Activated T-helper 1 cell treated with anti-CD3 and anti-CD28 coated beads, Interleukin-12 subunit alpha, Interleukin-12 subunit beta, Interleukin-2, Interleukin-4 antibody, amounts not matched to agents 30 ng/mL and 10 ng/mL and 1 ng/mL, durations not matched to agents 14 hours and 24 hours and 36 hours (primary cell): Measurements from ENCODE around the gene POLR3GL. TPM values are rescaled to one million over a fixed set of nuclear protein-coding genes. Genes with fewer than 3 reads are reported as not detected.
A peak's percentile ranks its signal among the peaks of the same experiment; 100 is the strongest.

Experiments
- DNase-seq: peaks from one replicate; pipeline ENCODE4 v3.0.0; 2021; ENCODE audit warnings: low spot score
- H3K27ac Mint-ChIP-seq: one replicate; pipeline ENCODE4 v1.8.0; 2021; ENCODE audit warnings: mild to moderate bottlenecking, mixed read lengths
- H3K27me3 Mint-ChIP-seq: one replicate; pipeline ENCODE4 v1.8.0; 2022; ENCODE audit warnings: mild to moderate bottlenecking, moderate library complexity, mixed read lengths; ENCODE audit not compliant: insufficient read depth
- H3K36me3 Mint-ChIP-seq: one replicate; pipeline ENCODE4 v1.8.0; 2021; ENCODE audit warnings: low read depth, mixed read lengths
- H3K4me1 Mint-ChIP-seq: one replicate; pipeline ENCODE4 v1.8.0; 2021; ENCODE audit warnings: low read depth, mixed read lengths
- H3K4me3 Mint-ChIP-seq: one replicate; pipeline ENCODE4 v1.8.0; 2021; ENCODE audit warnings: mild to moderate bottlenecking, moderate library complexity, mixed read lengths
- H3K9me3 Mint-ChIP-seq: one replicate; pipeline ENCODE4 v1.8.0; 2021; ENCODE audit warnings: mixed read lengths
- intact Hi-C: fragments of 100-400 bp; cut with micrococcal nuclease; formaldehyde crosslinking; loops from one replicate; pipeline ENCODE4 v1.15.1; 2024
- total RNA-seq: library from RNA; stranded (reverse); gene quantifications from 2 replicates; pipeline ENCODE4 v1.2.3, GENCODE V29; 2022

POLR3GL gene
- total RNA-seq, 1 donor from 2014 or later, result 10.6 TPM

GRCh38 chr1:145963265-145964019 is 1.0 kb upstream of the POLR3GL start:
- peaks cover 56% of the 10 kb centered on the region for H3K4me1 Mint-ChIP-seq
- H3K36me3 Mint-ChIP-seq, result peaks cover 9% of the 10 kb centered on the region

DNA sequence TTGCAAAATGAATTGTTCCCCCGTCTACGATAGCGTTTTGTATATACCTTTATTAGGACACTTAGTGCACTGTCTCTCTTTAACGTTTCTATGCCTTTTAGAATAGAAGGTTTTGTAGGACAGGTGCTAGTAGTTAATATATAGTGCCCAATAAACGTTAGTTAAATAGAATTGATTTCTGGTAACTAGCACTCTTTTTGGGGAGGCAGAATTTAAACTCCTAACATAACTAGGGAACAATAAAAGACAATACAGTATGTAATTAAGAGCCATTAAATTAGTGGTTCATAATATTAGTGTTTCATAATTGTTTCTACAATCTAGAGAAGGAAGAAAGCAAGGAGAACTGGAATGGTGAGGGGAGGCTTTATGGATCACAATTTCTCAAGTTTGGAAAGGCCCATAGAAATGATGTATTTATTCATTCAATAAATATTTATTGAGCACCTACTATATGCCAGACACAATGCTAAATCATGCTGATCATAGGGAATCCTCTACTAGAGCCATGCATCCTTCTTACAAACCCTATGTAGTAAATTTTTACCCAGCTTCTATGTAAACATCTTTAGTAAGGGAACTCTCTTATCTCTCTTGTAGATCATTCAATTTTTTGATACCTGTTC is 742 bp downstream of the POLR3GL start:
- Mint-ChIP-seq H3K4me1 (peaks cover 42% of the 10 kb centered on the region), H3K36me3 (peaks cover 7% of the 10 kb centered on the region), H3K4me3 (peak overlapping the region; percentile 93), H3K27me3 (no peaks in the 10 kb centered on the region), H3K27ac (peak overlapping the region; percentile 87), H3K9me3 (peaks cover 14% of the 10 kb centered on the region)
- intact Hi-C loops, result no loop called here
- no peak for DNase-seq

More at GRCh38 chr1:145963265-145964019, 1.0 kb upstream of the POLR3GL start:
- peak overlapping the region; percentile 93 for H3K4me3 Mint-ChIP-seq
- H3K27ac Mint-ChIP-seq, result peak overlapping the region; percentile 87
- peaks cover 14% of the 10 kb centered on the region for H3K9me3 Mint-ChIP-seq
- H3K27me3 Mint-ChIP-seq, result no peaks in the 10 kb centered on the region
- DNase-seq, result no peak
- intact Hi-C loops, result loop anchor here (1.0 kb wide), 7 partner anchors 16 to 105 kb away; partner anchors contain the start of genes PEX11B, RBM8A and TXNIP

- intact Hi-C loops, result no loop called here
- Mint-ChIP-seq H3K9me3 (peaks cover 14% of the 10 kb centered on the region), H3K27me3 (no peaks in the 10 kb centered on the region), H3K4me1 (peaks cover 28% of the 10 kb centered on the region), H3K36me3 (peaks cover 7% of the 10 kb centered on the region), H3K27ac (no peak overlapping the region), H3K4me3 (peak overlapping the region; percentile 40)
- DNase-seq, result no peak
Measured at GRCh38 chr1:145967288-145967687, 2.8 kb downstream of the POLR3GL start.

DNA sequence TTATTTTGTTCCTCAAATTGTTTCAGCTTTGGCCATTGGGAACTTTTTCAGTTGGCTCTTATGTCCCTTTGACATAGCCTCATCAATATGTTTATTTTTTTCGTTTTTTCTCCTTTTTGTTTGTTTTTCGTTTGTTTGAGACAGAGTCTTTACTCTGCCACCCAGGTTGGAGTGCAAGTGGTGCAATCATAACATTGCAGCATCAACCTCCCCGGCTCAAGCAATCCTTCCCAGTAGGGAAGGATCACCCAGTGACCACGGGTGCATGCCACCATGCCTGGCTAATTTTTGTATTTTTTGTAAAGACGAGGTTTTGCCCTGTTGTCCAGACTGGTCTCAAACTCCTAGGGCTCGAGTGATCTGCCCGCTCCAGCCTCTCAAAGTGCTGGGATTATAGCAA is 8.1 kb downstream of the POLR3GL start:
- peaks cover 9% of the 10 kb centered on the region for H3K36me3 Mint-ChIP-seq
- peaks cover 15% of the 10 kb centered on the region for H3K4me1 Mint-ChIP-seq
- no peak for DNase-seq
- intact Hi-C loops, result no loop called here
- no peaks in the 10 kb centered on the region for H3K27me3 Mint-ChIP-seq
- H3K9me3 Mint-ChIP-seq, result peaks cover 6% of the 10 kb centered on the region
- no peak overlapping the region for H3K27ac Mint-ChIP-seq
- no peak overlapping the region for H3K4me3 Mint-ChIP-seq

GRCh38 chr1:145974721-145975120 is 10.2 kb downstream of the POLR3GL start:
- H3K4me1 Mint-ChIP-seq, result peaks cover 15% of the 10 kb centered on the region
- no peak overlapping the region for H3K4me3 Mint-ChIP-seq
- no peaks in the 10 kb centered on the region for H3K9me3 Mint-ChIP-seq
- peaks cover 3% of the 10 kb centered on the region for H3K36me3 Mint-ChIP-seq
- H3K27ac Mint-ChIP-seq, result peak overlapping the region; percentile 36
- DNase-seq, result no peak
- intact Hi-C loops, result no loop called here
- no peaks in the 10 kb centered on the region for H3K27me3 Mint-ChIP-seq

DNA sequence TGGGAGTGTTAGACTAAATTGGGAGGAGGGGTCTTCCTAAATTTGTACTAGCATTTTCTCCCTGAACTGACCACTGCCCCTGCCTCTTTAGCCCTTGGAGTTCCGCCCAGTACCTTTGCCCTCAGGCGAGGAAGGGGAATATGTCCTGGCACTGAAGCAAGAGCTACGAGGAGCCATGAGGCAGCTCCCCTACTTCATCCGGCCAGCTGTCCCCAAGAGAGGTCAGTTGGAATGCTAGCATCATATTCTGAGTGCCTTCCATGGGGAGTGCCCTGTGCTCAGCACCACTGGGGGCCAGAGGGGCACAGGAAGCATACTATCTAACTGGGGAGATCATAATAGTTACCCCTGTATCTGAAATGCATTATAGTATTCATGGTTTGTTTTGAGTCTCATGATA is 10.7 kb downstream of the POLR3GL start:
- intact Hi-C loops, result no loop called here
- Mint-ChIP-seq H3K27me3 (no peaks in the 10 kb centered on the region), H3K27ac (no peak overlapping the region)

GRCh38 chr1:145977016-145977415 is 12.5 kb downstream of the POLR3GL start:
- intact Hi-C loops, result loop anchor here (1.0 kb wide), 2 partner anchors 30 to 36 kb away; no protein-coding TSS in a partner anchor
- DNase-seq, result no peak
- Mint-ChIP-seq H3K27ac (no peak overlapping the region), H3K9me3 (no peaks in the 10 kb centered on the region), H3K27me3 (no peaks in the 10 kb centered on the region), H3K4me3 (no peak overlapping the region), H3K4me1 (peaks cover 15% of the 10 kb centered on the region), H3K36me3 (peaks cover 3% of the 10 kb centered on the region)

More for the DNA sequence above, 10.7 kb downstream of the POLR3GL start:
- H3K36me3 Mint-ChIP-seq, result peaks cover 3% of the 10 kb centered on the region
- no peak overlapping the region for H3K4me3 Mint-ChIP-seq
- DNase-seq, result no peak
- peaks cover 15% of the 10 kb centered on the region for H3K4me1 Mint-ChIP-seq
- no peaks in the 10 kb centered on the region for H3K9me3 Mint-ChIP-seq

- no peaks in the 10 kb centered on the region for H3K27me3 Mint-ChIP-seq
- peak; percentile 62 for DNase-seq
- intact Hi-C loops, result loop anchor here (1.0 kb wide), 3 partner anchors 30 to 59 kb away; no protein-coding TSS in a partner anchor
- peaks cover 13% of the 10 kb centered on the region for H3K4me1 Mint-ChIP-seq
- H3K36me3 Mint-ChIP-seq, result peaks cover 3% of the 10 kb centered on the region
- no peak overlapping the region for H3K4me3 Mint-ChIP-seq
- H3K27ac Mint-ChIP-seq, result no peak overlapping the region
- H3K9me3 Mint-ChIP-seq, result no peaks in the 10 kb centered on the region
Measured at GRCh38 chr1:145977486-145978470, 13.3 kb downstream of the POLR3GL start.

DNA sequence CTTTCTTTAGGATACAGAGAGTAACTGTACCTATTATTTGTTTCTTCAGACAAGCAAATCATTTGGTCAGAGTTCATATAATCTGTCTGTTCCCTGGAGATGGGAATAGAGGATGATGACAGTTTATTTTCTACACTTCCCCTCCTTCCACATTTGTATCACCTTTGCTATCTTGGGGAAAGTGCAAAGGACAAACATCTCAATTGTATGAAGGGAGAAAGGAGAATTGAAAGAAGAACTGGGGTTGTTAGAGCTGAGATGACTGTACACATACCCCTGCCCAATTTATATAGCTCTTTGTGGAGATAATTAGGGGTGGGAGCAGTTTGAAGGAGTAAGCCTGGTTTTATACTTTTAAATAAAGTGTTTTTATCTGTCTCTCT is 14.0 kb downstream of the POLR3GL start:
- Mint-ChIP-seq H3K4me1 (peaks cover 9% of the 10 kb centered on the region), H3K27ac (no peak overlapping the region), H3K36me3 (no peaks in the 10 kb centered on the region), H3K4me3 (no peak overlapping the region), H3K27me3 (no peaks in the 10 kb centered on the region), H3K9me3 (no peaks in the 10 kb centered on the region)
- DNase-seq, result no peak
- intact Hi-C loops, result loop anchor here (1.0 kb wide), 1 partner anchor 58 kb away; no protein-coding TSS in a partner anchor

DNA sequence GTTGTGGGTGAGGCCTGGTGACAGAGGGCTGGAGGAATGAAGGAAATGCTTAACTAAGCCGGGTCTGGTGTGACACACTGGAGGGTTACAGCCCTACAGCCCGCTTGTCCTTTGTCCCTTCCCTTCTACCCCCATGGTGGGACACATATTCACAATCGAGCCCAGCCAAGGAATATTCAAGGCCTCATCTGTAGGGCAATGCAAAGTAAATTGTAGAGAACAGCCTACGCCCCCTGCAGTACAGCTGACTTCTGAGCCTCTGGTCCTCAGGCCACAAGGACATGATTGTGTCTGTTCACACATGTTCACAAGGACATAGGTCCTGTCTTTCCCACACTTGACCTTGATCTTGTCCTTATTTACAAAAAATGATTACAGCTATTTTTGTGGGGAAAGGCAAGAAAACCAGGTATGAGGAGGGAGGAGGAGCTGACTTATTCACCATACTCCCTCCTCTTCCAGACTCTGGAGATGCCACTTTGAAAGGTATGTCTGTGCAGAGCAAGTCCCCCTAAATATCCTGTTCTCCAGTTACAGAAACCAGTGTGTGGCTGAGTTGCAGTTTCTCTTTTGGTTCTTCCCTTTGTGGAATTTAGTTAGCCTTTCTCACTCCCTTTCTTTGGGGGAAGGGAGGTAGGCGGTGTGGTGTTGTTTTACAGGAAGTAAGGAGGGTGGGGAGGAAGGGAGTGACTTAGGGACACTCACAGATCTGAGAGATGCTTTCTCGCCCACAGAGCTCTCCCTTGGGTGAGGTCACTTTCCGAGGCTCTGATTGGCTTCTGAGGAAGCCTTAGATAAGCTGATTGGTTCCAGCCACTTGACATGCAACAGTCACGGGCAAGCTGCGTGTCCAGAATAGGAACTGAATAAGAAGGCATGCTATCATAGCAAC is 14.6 kb downstream of the POLR3GL start:
- Mint-ChIP-seq H3K27ac (no peak overlapping the region), H3K4me1 (peaks cover 9% of the 10 kb centered on the region), H3K27me3 (no peaks in the 10 kb centered on the region), H3K4me3 (no peak overlapping the region), H3K36me3 (no peaks in the 10 kb centered on the region), H3K9me3 (no peaks in the 10 kb centered on the region)
- intact Hi-C loops, result loop anchor here (1.0 kb wide), 4 partner anchors 15 to 57 kb away; partner anchors contain the start of genes ANKRD34A, POLR3GL, RBM8A and TXNIP
- peak; percentile 87 for DNase-seq

GRCh38 chr1:145979746-145980456 is 15.4 kb downstream of the POLR3GL start:
- H3K27ac Mint-ChIP-seq, result no peak overlapping the region
- peaks cover 10% of the 10 kb centered on the region for H3K4me1 Mint-ChIP-seq
- H3K27me3 Mint-ChIP-seq, result no peaks in the 10 kb centered on the region
- no peaks in the 10 kb centered on the region for H3K9me3 Mint-ChIP-seq
- no peak overlapping the region for H3K4me3 Mint-ChIP-seq
- peaks cover 2% of the 10 kb centered on the region for H3K36me3 Mint-ChIP-seq
- DNase-seq, result no peak
- intact Hi-C loops, result loop anchor here (1.0 kb wide), 3 partner anchors 16 to 53 kb away; partner anchors contain the start of genes ANKRD34A, POLR3GL, RBM8A and TXNIP
